T1000 (cell line): ENCODE measurements around the gene SDHC.
"Not testable (repeated sequence)": the region's sequence is repeated elsewhere in the genome, so short reads cannot be mapped to it uniquely, and the experiment has no call there.

ENCODE experiments used
- DNase-seq: peaks from one replicate; lab custom pipeline; 2025; ENCODE audit warnings: mixed read lengths; lab: John Stamatoyannopoulos, UW

Gene SDHC

GRCh38 chr1:161311595-161312181 lies 2.5 kb upstream of the SDHC start:
- no peak for DNase-seq

- no peak for DNase-seq
These were observed 504 bp upstream of the SDHC start for GRCh38 chr1:161313554-161314200.

- DNase-seq: not testable (repeated sequence)
These were observed 1.9 kb downstream of the SDHC start for GRCh38 chr1:161315841-161316674.

- DNase-seq: no peak
These were observed 9.8 kb downstream of the SDHC start for GRCh38 chr1:161324020-161324419.

GRCh38 chr1:161330346-161330745 lies 16.2 kb downstream of the SDHC start:
- no peak for DNase-seq

- DNase-seq: no peak
These were observed 19.0 kb downstream of the SDHC start for GRCh38 chr1:161333166-161333565.

GRCh38 chr1:161335796-161336195 lies 21.6 kb downstream of the SDHC start:
- DNase-seq: no peak

- no peak for DNase-seq
These were observed 28.0 kb downstream of the SDHC start for GRCh38 chr1:161342177-161342576.

GRCh38 chr1:161342821-161343220 lies 28.6 kb downstream of the SDHC start:
- DNase-seq: no peak

- DNase-seq: no peak
These were observed 36.5 kb downstream of the SDHC start for GRCh38 chr1:161350671-161351070.

GRCh38 chr1:161351482-161351881 lies 37.3 kb downstream of the SDHC start:
- no peak for DNase-seq

- DNase-seq: no peak
These were observed 42.9 kb downstream of the SDHC start for GRCh38 chr1:161357073-161357472.

- no peak for DNase-seq
These were observed 45.1 kb downstream of the SDHC start for GRCh38 chr1:161359291-161359690.

- no peak for DNase-seq
These were observed 50.2 kb downstream of the SDHC start for GRCh38 chr1:161364332-161364731.

GRCh38 chr1:161365207-161365606 lies 51.0 kb downstream of the SDHC start:
- DNase-seq: no peak

GRCh38 chr1:161367684-161368400 lies 53.7 kb downstream of the SDHC start, which contains the start of gene CFAP126:
TSS of gene CFAP126 (minus strand) at chr1:161367876. CDS start at chr1:161367868, 8 bp downstream.
- DNase-seq: no peak

GRCh38 chr1:161373442-161373841 lies 59.3 kb downstream of the SDHC start:
- DNase-seq: no peak

GRCh38 chr1:161374373-161374772 lies 60.2 kb downstream of the SDHC start:
- no peak for DNase-seq

GRCh38 chr1:161378014-161378413 lies 63.8 kb downstream of the SDHC start:
- DNase-seq: no peak

GRCh38 chr1:161379071-161379470 lies 64.9 kb downstream of the SDHC start:
- no peak for DNase-seq

- DNase-seq: no peak
These were observed 67.5 kb downstream of the SDHC start for GRCh38 chr1:161381707-161382106.
